Skeletal muscle tissue (tissue), 4 donors: Measurements from ENCODE around the gene OR2AG1. TPM values are rescaled to one million over a fixed set of nuclear protein-coding genes. Genes with fewer than 3 reads are reported as not detected.

Source experiments
- H3K27ac ChIP-seq: one replicate; pipeline ENCODE4 v1.7.0; 2013; ENCODE audit warnings: mild to moderate bottlenecking, low read depth, low read length, inconsistent platforms
- H3K27me3 ChIP-seq, 3 donors: one replicate each; pipeline ENCODE4 v1.7.0; 2013; ENCODE audit warnings: low read length in 3 of 3; ENCODE audit not compliant: control insufficient read depth in 3 of 3, insufficient read depth in 3 of 3
- H3K36me3 ChIP-seq, 3 donors: one replicate each; pipeline ENCODE4 v1.7.0; 2013; ENCODE audit warnings: low read length in 3 of 3; ENCODE audit not compliant: control insufficient read depth in 3 of 3, insufficient read depth in 3 of 3
- H3K4me1 ChIP-seq, 3 donors: one replicate each; pipeline ENCODE4 v1.7.0; 2013; ENCODE audit warnings: low read length in 3 of 3, mild to moderate bottlenecking in 3 of 3; ENCODE audit not compliant: control insufficient read depth in 3 of 3, insufficient read depth in 3 of 3
- H3K4me3 ChIP-seq, 3 donors: one replicate each; pipeline ENCODE4 v1.7.0; 2013; ENCODE audit warnings: low read length in 3 of 3
- H3K9ac ChIP-seq, 3 donors: one replicate each; pipeline ENCODE4 v1.7.0; 2013; ENCODE audit warnings: low read length in 3 of 3, mild to moderate bottlenecking in 3 of 3, moderate library complexity in 2 of 3, low read depth in 1 of 3
- H3K9me3 ChIP-seq, 3 donors: one replicate each; pipeline ENCODE4 v1.7.0; 2013; ENCODE audit warnings: low read length in 3 of 3; ENCODE audit not compliant: control insufficient read depth in 3 of 3
- total RNA-seq: library from RNA; depleted of rRNA; stranded (reverse); fragments of >200 nt; gene quantifications from one replicate; pipeline ENCODE4 v1.2.3, GENCODE V29; 2014
- donor health status: Osteomylitis.

The OR2AG1 gene
- total RNA-seq, 1 donor from 2014 or later, result not detected

DNA sequence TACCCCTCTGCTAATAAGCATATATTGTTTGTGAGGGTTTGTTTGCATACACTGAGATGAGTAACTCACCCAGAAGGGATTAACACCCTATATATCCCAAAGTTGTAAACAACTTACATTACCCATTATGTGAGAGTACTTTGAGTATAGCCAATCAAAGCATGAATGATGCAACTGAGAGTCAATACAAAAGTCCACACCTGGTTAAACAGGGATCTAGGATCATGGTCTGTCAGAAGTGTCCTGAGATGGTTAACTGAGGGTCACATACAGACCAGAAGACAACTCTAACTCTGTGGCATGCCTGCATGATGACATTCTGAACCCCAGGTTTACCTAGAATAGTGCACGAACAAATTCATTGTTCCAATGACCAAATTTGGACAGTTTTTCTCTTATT lies 45.3 kb downstream of the OR2AG1 start:
- H3K27me3 ChIP-seq, result no peaks in the 10 kb centered on the region
- H3K9me3 ChIP-seq, result no peaks in the 10 kb centered on the region
- H3K27ac ChIP-seq, result no peak overlapping the region
- H3K4me1 ChIP-seq, result no peaks in the 10 kb centered on the region
- H3K36me3 ChIP-seq, result no peaks in the 10 kb centered on the region
- H3K9ac ChIP-seq, result no peak overlapping the region
- no peak overlapping the region for H3K4me3 ChIP-seq

DNA sequence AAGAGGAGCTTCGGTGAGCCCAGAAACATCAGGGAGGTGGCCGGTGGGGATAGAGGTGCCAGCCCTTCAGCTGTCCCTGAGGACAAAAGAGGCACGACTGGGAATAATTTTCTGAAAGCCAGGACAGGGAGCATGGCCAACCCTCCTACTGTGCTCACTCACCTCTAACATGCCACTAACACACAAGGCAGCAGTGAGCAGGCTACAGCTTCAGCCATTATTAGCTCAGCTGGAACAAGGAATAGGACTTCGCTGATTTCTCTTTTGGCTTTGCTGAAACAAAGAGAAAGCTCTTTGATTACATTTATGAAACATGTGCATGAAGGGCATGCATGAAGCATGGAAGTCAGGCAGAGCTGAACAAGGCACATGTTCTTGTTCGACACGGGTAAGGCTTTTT lies 50.5 kb downstream of the OR2AG1 start:
- Histone ChIP-seq H3K27ac (no peak overlapping the region), H3K27me3 (no peaks in the 10 kb centered on the region), H3K4me3 (no peak overlapping the region), H3K9me3 (no peaks in the 10 kb centered on the region), H3K4me1 (no peaks in the 10 kb centered on the region), H3K36me3 (no peaks in the 10 kb centered on the region), H3K9ac (no peak overlapping the region)

DNA sequence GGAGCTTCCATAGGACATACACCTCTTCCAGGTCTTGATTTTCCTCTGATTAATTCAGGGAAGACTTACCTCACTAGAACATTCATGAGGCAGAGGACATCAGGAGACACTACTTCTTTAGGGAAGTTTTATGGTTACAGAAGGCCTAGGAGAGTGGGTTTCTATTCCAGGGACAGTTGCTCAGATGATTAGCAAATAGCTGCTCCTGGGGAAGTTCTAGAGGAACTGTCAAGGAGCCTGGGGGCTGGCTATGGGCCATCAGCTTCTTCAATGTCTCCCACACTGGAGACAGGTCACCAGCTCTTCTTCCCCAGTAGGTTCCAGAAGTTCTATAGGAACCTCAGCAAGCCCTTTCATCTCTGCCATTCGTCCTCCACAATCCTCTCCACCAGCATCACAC lies 51.2 kb downstream of the OR2AG1 start:
- no peak overlapping the region for H3K4me3 ChIP-seq
- H3K27ac ChIP-seq, result no peak overlapping the region
- no peaks in the 10 kb centered on the region for H3K9me3 ChIP-seq
- H3K4me1 ChIP-seq, result no peaks in the 10 kb centered on the region
- H3K9ac ChIP-seq, result no peak overlapping the region
- H3K36me3 ChIP-seq, result no peaks in the 10 kb centered on the region
- H3K27me3 ChIP-seq, result no peaks in the 10 kb centered on the region

Other genes with a start within 250 kb of the OR2AG1 start
- gene RRP8, start 179.4 kb upstream of the OR2AG1 start, total RNA-seq, result 9.4 TPM
- 106 TPM for gene ILK, start 179.2 kb upstream of the OR2AG1 start, total RNA-seq
- 19.8 TPM for gene TAF10, start 170.8 kb upstream of the OR2AG1 start, total RNA-seq
- 15.7 TPM for gene TPP1, start 163.6 kb upstream of the OR2AG1 start, total RNA-seq
- gene DCHS1, start 127.2 kb upstream of the OR2AG1 start, total RNA-seq, result 39.1 TPM
- 33.9 TPM for gene MRPL17, start 99.7 kb upstream of the OR2AG1 start, total RNA-seq
- not detected for gene OR2AG2, start 11.0 kb upstream of the OR2AG1 start, total RNA-seq
- gene OR6A2, start 16.7 kb downstream of the OR2AG1 start, total RNA-seq, result under 0.01 TPM
- gene OR10A5, start 62.7 kb downstream of the OR2AG1 start, total RNA-seq, result not detected
- gene OR10A2, start 80.0 kb downstream of the OR2AG1 start, total RNA-seq, result not detected
- not detected for gene OR10A4, start 93.6 kb downstream of the OR2AG1 start, total RNA-seq
- not detected for gene OR2D2, start 109.5 kb downstream of the OR2AG1 start, total RNA-seq
- not detected for gene OR2D3, start 138.0 kb downstream of the OR2AG1 start, total RNA-seq
- 1.6 TPM for gene ZNF215, start 143.4 kb downstream of the OR2AG1 start, total RNA-seq
- 2.6 TPM for gene ZNF214, start 237.3 kb downstream of the OR2AG1 start, total RNA-seq
- gene NLRP14, start 237.5 kb downstream of the OR2AG1 start, total RNA-seq, result under 0.01 TPM